ENCODE data around the gene PWWP2B. TPM values are rescaled to one million over a fixed set of nuclear protein-coding genes. Genes with fewer than 3 reads are reported as not detected.

The PWWP2B gene
- total and polyA plus RNA-seq, 2 of the 13 experiments (the other 11 are each of a cell fraction or from before 2014, with no cell fraction given): 2.3 to 4.7 TPM

DNA sequence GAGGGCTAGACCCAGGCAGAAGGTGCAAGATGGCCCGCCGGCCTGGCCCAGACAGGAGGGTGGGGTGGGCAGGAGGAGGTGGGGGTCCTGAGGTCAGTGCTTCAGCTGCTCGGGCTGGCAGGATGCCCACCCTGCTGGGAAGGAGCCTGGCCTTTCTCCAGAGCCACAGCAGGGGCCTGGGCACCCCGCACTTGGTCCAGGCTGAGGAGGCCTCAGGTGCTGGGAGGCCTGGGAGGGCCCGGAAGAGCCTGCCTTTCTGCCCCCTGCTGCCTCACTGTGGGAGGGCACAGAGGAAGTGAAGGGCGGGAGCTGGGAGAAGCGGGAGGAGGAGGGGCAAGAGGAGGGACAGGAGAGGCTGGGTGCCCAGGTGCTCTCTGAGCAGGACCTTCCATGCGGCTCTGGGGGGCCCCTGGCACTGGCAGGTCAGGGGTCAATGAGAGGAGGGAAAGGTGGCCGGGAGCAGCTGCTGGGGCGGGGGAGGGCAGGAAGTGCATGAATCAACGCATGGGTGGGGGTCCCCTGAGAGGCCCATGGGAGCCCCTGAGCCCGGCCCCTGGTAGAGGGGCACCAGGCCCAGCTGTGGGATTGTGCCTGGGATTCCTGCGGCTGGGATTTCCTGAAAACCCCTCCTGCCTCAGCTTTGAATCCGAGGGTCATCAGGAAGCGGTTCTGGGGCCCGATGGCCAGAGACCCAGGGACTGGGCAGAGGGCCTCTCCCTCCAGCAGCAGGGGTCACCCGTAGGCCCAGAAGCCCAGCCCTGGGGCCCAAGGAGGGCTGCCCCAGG, 49.9 kb downstream of the PWWP2B start (continued):
- TF ChIP-seq, protein P1, sequence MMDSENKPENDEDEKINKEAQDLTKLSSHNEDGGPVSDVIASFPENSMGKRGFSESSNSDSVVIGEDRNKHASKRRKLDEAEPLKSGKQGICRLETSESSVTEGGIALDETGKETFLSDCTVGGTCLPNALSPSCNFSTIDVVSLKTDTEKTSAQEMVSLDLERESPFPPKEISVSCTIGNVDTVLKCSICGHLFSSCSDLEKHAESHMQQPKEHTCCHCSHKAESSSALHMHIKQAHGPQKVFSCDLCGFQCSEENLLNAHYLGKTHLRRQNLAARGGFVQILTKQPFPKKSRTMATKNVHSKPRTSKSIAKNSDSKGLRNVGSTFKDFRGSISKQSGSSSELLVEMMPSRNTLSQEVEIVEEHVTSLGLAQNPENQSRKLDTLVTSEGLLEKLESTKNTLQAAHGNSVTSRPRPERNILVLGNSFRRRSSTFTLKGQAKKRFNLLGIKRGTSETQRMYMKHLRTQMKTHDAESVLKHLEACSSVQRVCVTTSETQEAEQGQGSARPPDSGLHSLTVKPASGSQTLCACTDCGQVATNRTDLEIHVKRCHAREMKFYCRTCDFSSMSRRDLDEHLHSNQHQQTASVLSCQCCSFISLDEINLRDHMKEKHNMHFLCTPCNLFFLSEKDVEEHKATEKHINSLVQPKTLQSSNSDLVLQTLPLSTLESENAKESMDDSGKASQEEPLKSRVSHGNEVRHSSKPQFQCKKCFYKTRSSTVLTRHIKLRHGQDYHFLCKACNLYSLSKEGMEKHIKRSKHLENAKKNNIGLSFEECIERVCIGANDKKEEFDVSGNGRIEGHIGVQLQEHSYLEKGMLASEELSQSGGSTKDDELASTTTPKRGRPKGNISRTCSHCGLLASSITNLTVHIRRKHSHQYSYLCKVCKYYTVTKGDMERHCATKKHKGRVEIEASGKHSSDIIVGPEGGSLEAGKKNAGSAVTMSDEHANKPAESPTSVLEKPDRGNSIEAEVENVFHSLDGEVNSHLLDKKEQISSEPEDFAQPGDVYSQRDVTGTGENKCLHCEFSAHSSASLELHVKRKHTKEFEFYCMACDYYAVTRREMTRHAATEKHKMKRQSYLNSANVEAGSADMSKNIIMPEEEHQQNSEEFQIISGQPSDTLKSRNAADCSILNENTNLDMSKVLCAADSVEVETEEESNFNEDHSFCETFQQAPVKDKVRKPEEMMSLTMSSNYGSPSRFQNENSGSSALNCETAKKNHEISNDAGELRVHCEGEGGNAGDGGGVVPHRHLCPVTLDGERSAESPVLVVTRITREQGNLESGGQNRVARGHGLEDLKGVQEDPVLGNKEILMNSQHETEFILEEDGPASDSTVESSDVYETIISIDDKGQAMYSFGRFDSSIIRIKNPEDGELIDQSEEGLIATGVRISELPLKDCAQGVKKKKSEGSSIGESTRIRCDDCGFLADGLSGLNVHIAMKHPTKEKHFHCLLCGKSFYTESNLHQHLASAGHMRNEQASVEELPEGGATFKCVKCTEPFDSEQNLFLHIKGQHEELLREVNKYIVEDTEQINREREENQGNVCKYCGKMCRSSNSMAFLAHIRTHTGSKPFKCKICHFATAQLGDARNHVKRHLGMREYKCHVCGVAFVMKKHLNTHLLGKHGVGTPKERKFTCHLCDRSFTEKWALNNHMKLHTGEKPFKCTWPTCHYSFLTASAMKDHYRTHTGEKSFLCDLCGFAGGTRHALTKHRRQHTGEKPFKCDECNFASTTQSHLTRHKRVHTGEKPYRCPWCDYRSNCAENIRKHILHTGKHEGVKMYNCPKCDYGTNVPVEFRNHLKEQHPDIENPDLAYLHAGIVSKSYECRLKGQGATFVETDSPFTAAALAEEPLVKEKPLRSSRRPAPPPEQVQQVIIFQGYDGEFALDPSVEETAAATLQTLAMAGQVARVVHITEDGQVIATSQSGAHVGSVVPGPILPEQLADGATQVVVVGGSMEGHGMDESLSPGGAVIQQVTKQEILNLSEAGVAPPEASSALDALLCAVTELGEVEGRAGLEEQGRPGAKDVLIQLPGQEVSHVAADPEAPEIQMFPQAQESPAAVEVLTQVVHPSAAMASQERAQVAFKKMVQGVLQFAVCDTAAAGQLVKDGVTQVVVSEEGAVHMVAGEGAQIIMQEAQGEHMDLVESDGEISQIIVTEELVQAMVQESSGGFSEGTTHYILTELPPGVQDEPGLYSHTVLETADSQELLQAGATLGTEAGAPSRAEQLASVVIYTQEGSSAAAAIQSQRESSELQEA (CRISPR knock-in tag; IDR thresholded peaks at IDR 0.05; ENCODE audit: not compliant biosample characterization): no peak
- TF ChIP-seq, protein P2, sequence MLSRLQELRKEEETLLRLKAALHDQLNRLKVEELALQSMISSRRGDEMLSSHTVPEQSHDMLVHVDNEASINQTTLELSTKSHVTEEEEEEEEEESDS (CRISPR knock-in tag; IDR thresholded peaks at IDR 0.05; ENCODE audit: borderline replicate concordance): no peak
- no peak for TF ChIP-seq ZC3H13 (CRISPR knock-in tag; IDR thresholded peaks at IDR 0.05)
- TF ChIP-seq, protein P3, sequence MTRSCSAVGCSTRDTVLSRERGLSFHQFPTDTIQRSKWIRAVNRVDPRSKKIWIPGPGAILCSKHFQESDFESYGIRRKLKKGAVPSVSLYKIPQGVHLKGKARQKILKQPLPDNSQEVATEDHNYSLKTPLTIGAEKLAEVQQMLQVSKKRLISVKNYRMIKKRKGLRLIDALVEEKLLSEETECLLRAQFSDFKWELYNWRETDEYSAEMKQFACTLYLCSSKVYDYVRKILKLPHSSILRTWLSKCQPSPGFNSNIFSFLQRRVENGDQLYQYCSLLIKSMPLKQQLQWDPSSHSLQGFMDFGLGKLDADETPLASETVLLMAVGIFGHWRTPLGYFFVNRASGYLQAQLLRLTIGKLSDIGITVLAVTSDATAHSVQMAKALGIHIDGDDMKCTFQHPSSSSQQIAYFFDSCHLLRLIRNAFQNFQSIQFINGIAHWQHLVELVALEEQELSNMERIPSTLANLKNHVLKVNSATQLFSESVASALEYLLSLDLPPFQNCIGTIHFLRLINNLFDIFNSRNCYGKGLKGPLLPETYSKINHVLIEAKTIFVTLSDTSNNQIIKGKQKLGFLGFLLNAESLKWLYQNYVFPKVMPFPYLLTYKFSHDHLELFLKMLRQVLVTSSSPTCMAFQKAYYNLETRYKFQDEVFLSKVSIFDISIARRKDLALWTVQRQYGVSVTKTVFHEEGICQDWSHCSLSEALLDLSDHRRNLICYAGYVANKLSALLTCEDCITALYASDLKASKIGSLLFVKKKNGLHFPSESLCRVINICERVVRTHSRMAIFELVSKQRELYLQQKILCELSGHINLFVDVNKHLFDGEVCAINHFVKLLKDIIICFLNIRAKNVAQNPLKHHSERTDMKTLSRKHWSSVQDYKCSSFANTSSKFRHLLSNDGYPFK (CRISPR knock-in tag; IDR thresholded peaks at IDR 0.05; ENCODE audit: borderline replicate concordance): no peak; the same call in 1 of the 2 replicates
- TF ChIP-seq, protein P4, sequence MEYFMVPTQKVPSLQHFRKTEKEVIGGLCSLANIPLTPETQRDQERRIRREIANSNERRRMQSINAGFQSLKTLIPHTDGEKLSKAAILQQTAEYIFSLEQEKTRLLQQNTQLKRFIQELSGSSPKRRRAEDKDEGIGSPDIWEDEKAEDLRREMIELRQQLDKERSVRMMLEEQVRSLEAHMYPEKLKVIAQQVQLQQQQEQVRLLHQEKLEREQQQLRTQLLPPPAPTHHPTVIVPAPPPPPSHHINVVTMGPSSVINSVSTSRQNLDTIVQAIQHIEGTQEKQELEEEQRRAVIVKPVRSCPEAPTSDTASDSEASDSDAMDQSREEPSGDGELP (IDR thresholded peaks at IDR 0.05; ENCODE audit: borderline replicate concordance, low read depth): peak; percentile 37; the same call in 1 of the 2 replicates
- TF ChIP-seq, protein P5, sequence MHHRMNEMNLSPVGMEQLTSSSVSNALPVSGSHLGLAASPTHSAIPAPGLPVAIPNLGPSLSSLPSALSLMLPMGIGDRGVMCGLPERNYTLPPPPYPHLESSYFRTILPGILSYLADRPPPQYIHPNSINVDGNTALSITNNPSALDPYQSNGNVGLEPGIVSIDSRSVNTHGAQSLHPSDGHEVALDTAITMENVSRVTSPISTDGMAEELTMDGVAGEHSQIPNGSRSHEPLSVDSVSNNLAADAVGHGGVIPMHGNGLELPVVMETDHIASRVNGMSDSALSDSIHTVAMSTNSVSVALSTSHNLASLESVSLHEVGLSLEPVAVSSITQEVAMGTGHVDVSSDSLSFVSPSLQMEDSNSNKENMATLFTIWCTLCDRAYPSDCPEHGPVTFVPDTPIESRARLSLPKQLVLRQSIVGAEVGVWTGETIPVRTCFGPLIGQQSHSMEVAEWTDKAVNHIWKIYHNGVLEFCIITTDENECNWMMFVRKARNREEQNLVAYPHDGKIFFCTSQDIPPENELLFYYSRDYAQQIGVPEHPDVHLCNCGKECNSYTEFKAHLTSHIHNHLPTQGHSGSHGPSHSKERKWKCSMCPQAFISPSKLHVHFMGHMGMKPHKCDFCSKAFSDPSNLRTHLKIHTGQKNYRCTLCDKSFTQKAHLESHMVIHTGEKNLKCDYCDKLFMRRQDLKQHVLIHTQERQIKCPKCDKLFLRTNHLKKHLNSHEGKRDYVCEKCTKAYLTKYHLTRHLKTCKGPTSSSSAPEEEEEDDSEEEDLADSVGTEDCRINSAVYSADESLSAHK (CRISPR knock-in tag; IDR thresholded peaks at IDR 0.05; ENCODE audit: borderline replicate concordance): no peak
- no peak for TF ChIP-seq ZNF274 (CRISPR knock-in tag; IDR thresholded peaks at IDR 0.05)
- TF ChIP-seq, protein P6, sequence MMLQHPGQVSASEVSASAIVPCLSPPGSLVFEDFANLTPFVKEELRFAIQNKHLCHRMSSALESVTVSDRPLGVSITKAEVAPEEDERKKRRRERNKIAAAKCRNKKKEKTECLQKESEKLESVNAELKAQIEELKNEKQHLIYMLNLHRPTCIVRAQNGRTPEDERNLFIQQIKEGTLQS (CRISPR knock-in tag; IDR thresholded peaks at IDR 0.05): no peak
- TF ChIP-seq AGO2 (optimal IDR thresholded peaks at IDR 0.05; ENCODE audit: low read depth, low read length): peak; percentile 22
- no peak for TF ChIP-seq NFKBIZ (CRISPR knock-in tag; IDR thresholded peaks at IDR 0.05)
- no peak for TF ChIP-seq CBX5 (CRISPR knock-in tag; IDR thresholded peaks at IDR 0.05; ENCODE audit: borderline replicate concordance)
- no peak for TF ChIP-seq NFE2L2 (IDR thresholded peaks at IDR 0.05; ENCODE audit: low read length)
